NOMO-1 treated with DMSO at 0.1 percent for 48 hours (cell line): ENCODE data around the gene LARP4.
A peak's percentile ranks its signal among the peaks of the same experiment; 100 is the strongest.
"Not testable (repeated sequence)": the region's sequence is repeated elsewhere in the genome, so short reads cannot be mapped to it uniquely, and the experiment has no call there.

Source experiments
- DNase-seq: peaks from one replicate; lab custom pipeline; 2025; ENCODE audit not compliant: unreplicated experiment; lab: John Stamatoyannopoulos, UW

LARP4 gene

GRCh38 chr12:50400638-50401499 is at the start of gene LARP4:
TSS of gene LARP4 (plus strand) at chr12:50400885. CDS start at chr12:50401011, 126 bp downstream.
- DNase-seq = peak; percentile 98

GRCh38 chr12:50351120-50352043 is 49.3 kb upstream of the LARP4 start:
- no peak for DNase-seq

- no peak for DNase-seq
Observed at GRCh38 chr12:50353404-50353803, 47.3 kb upstream of the LARP4 start.

GRCh38 chr12:50353869-50354593 is 46.7 kb upstream of the LARP4 start:
- DNase-seq = peak; percentile 6

GRCh38 chr12:50354908-50355307 is 45.8 kb upstream of the LARP4 start:
- no peak for DNase-seq

GRCh38 chr12:50355365-50355764 is 45.3 kb upstream of the LARP4 start:
- DNase-seq = no peak

- DNase-seq = no peak
Observed at GRCh38 chr12:50362671-50363070, 38.0 kb upstream of the LARP4 start.

- no peak for DNase-seq
Observed at GRCh38 chr12:50363141-50363540, 37.5 kb upstream of the LARP4 start.

GRCh38 chr12:50365709-50366406 is 34.8 kb upstream of the LARP4 start:
- no peak for DNase-seq

GRCh38 chr12:50370672-50371071 is 30.0 kb upstream of the LARP4 start:
- not testable (repeated sequence) for DNase-seq

- DNase-seq = no peak
Observed at GRCh38 chr12:50375802-50376201, 24.9 kb upstream of the LARP4 start.

GRCh38 chr12:50380761-50381325 is 19.8 kb upstream of the LARP4 start:
- no peak for DNase-seq

GRCh38 chr12:50387487-50387886 is 13.2 kb upstream of the LARP4 start:
- no peak for DNase-seq

- DNase-seq = no peak
Observed at GRCh38 chr12:50387972-50388478, 12.7 kb upstream of the LARP4 start.

- DNase-seq = not testable (repeated sequence)
Observed at GRCh38 chr12:50388793-50389192, 11.9 kb upstream of the LARP4 start.

- DNase-seq = no peak
Observed at GRCh38 chr12:50390316-50390741, 10.4 kb upstream of the LARP4 start.

GRCh38 chr12:50394469-50395029 is 6.1 kb upstream of the LARP4 start:
- no peak for DNase-seq

GRCh38 chr12:50397117-50397650 is 3.5 kb upstream of the LARP4 start:
- DNase-seq = no peak

- no peak for DNase-seq
Observed at GRCh38 chr12:50398931-50399330, 1.8 kb upstream of the LARP4 start.
